HG02943 (cell line): ENCODE results near the gene CAV1.
"Not testable (repeated sequence)": the region's sequence is repeated elsewhere in the genome, so short reads cannot be mapped to it uniquely, and the experiment has no call there.

Source experiments
- ATAC-seq: cut with Tn5 transposase; IDR thresholded peaks from one replicate; pipeline ENCODE4 v1.9.1; 2021; ENCODE audit warnings: mild to moderate bottlenecking, low read depth, moderate library complexity; ENCODE audit not compliant: unreplicated experiment

CAV1 gene

GRCh38 chr7:116576350-116577319 is 51.8 kb downstream of the CAV1 start:
- peak; percentile 27 for ATAC-seq

GRCh38 chr7:116577320-116577871 is 52.6 kb downstream of the CAV1 start:
- ATAC-seq, result peak; percentile 78

GRCh38 chr7:116578526-116578925 is 53.7 kb downstream of the CAV1 start:
- ATAC-seq, result no peak

- no peak for ATAC-seq
These were observed 54.5 kb downstream of the CAV1 start for GRCh38 chr7:116579322-116579721.

GRCh38 chr7:116579835-116580234 is 55.0 kb downstream of the CAV1 start:
- ATAC-seq, result no peak

- no peak for ATAC-seq
These were observed 57.4 kb downstream of the CAV1 start for GRCh38 chr7:116582164-116582732.

GRCh38 chr7:116582806-116583444 is 58.1 kb downstream of the CAV1 start:
- no peak for ATAC-seq

- ATAC-seq, result peak; percentile 95
These were observed 58.8 kb downstream of the CAV1 start for GRCh38 chr7:116583653-116584052.

GRCh38 chr7:116584721-116585120 is 59.9 kb downstream of the CAV1 start:
- no peak for ATAC-seq

GRCh38 chr7:116585392-116585791 is 60.6 kb downstream of the CAV1 start:
- ATAC-seq, result no peak

GRCh38 chr7:116585967-116586366 is 61.1 kb downstream of the CAV1 start:
- no peak for ATAC-seq

GRCh38 chr7:116587200-116587599 is 62.4 kb downstream of the CAV1 start:
- not testable (repeated sequence) for ATAC-seq

- no peak for ATAC-seq
These were observed 63.4 kb downstream of the CAV1 start for GRCh38 chr7:116588225-116588624.

- ATAC-seq, result no peak
These were observed 64.1 kb downstream of the CAV1 start for GRCh38 chr7:116588641-116589594.

GRCh38 chr7:116591202-116592040 is 66.6 kb downstream of the CAV1 start:
- no peak for ATAC-seq

- ATAC-seq, result no peak
These were observed 67.2 kb downstream of the CAV1 start for GRCh38 chr7:116592041-116592355.

GRCh38 chr7:116592445-116592844 is 67.6 kb downstream of the CAV1 start:
- no peak for ATAC-seq

- ATAC-seq, result no peak
These were observed 68.7 kb downstream of the CAV1 start for GRCh38 chr7:116593359-116594075.

GRCh38 chr7:116595063-116595462 is 70.2 kb downstream of the CAV1 start:
- ATAC-seq, result no peak
